NOMO-1 (cell line): ENCODE results near the gene LYPD5.

ENCODE experiments used
- DNase-seq, 2 experiments: peaks; one replicate each; lab custom pipeline; 2025; ENCODE audit not compliant: unreplicated experiment in 2 of 2; lab: John Stamatoyannopoulos, UW

The LYPD5 gene

GRCh38 chr19:43754503-43755255, 47.6 kb downstream of the LYPD5 start, which contains the start of gene SMG9:
Gene SMG9, minus strand, starts transcription at chr19:43754962. Its CDS starts 4,221 bp downstream, at chr19:43750741.
- DNase-seq: peak; percentile 93 to 94

DNA sequence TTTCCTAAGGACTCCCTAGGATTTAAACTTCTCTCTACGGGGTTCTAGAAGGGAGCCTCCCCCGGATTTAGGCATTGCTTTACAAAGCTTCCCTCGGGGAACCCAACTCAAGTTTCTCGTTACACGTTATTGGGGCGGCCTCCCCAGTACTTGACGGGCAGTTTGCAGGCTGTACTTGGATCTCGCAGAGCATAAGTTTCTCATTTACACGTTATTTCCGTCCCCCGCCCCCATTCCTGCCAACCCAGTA, 48.1 kb downstream of the LYPD5 start:
- no peak for DNase-seq

DNA sequence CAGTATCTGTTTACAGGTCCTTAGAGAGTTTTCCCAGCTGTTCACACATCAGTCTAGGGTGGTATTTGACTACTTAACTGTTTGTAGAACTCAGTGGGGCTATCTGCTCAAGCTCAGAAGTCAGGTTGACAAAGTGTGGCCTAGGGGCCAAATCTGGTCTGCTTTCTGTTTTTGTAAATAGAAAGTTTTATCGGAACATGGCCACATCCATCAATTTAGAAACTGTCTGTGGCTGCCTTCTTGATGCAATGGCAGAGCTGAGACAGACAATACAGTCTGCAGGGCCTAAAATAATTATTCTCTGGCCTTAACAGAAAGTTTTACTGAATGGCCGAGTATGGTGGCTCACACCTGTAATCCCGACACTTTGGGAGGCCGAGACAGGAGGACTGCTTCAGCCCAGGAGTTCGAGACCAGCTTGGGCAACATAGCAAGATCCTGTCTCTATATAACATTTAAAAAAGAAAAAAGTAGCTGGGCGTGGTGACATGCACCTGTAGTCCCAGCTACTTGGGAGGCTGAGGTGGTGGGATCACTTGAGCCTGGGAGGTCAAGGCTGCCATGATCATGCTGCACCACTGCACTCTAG, 49.9 kb downstream of the LYPD5 start:
- DNase-seq: no peak

DNA sequence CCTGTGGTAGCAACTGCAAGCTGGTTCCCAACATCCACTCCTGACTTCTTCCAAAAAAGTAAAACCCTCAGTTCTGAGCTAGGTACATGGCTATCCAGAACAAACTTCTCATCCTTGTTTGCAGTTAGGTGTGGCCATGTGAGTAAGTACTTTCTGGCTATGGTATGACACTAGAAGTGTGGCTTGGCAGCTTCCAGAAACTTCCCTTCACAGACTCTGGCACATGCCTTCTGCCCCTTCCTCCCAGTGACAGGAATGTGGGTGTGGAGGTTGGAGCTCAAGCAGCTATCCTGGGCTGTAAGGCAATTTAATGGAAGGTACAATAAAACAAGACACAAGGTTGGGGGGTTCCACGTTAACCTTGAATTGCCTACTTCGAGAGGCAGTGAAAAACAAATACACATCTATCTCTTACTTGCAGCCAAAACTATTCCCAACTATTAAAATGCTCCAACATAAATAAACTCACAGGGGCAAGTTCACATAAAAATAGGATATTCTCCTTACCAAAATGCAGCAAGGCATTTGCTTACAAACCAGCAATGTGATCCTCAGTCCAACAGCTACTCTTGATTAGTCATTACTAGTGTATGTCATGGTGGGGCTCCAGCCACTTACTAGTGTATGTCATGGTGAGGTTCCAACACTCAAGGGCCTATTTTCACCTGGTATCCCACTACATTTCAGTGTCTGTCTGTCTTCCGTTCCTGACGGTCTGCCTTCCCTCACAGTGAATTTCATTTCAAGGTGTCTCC, 50.6 kb downstream of the LYPD5 start:
- no peak for DNase-seq

DNA sequence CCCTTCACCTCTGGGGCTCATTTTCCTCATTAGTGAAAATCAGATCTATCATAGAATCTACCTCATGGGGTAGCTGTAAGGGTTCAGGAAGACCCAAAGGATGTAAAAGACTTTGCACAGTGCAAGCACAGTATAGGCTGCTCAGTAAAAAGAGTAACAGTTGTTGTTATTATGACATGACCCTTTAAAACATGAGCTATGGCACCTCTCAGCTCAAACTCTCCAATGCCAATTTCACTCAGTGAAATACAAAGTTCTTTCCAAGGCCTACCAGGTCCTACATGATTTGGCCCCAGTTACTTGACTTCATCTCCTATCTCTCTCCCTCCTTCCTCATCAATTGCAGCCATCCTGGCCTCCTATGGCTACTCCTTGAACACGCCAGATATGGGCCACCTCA, 52.3 kb downstream of the LYPD5 start:
- no peak for DNase-seq

DNA sequence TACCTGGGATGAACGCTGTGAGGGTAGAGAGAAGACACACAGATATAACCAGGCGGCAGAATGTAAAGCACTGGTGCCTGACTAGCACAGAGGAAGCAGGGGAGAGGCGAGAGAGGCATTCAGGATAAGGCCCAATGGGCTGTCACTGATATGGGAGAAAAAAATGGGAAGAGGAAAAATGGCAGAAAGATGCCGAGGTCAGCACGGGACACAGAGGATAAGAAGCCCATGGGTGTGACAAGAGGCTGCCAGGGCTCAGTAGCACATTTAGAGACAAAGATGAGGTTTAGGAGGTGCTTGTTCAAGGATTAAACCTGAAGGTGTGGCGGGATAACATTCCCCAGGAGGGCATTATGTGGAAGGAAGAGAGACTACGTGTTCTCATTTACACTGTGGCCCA, 53.1 kb downstream of the LYPD5 start:
- DNase-seq: no peak

DNA sequence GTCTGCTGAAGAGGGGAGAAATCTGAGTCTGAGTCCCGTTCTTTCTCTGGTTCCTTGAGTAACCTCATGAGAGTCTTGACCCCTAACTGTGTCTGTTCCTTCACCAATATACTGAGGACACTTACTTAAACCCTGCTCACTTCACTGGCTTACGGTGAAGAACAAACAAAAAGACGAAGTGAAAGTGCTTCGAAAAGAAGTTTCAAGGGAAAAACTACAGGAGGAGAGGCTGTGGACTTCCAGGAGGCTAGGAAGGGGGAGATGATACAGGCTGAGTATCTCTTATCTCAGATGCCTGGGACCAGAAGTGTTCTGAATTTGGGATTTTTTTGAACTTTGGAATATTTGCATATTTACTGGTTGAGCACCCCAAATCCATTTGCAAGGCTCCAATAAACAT, 53.6 kb downstream of the LYPD5 start:
- DNase-seq: no peak

- no peak for DNase-seq
Measured at GRCh38 chr19:43748205-43748594, 54.0 kb downstream of the LYPD5 start.

DNA sequence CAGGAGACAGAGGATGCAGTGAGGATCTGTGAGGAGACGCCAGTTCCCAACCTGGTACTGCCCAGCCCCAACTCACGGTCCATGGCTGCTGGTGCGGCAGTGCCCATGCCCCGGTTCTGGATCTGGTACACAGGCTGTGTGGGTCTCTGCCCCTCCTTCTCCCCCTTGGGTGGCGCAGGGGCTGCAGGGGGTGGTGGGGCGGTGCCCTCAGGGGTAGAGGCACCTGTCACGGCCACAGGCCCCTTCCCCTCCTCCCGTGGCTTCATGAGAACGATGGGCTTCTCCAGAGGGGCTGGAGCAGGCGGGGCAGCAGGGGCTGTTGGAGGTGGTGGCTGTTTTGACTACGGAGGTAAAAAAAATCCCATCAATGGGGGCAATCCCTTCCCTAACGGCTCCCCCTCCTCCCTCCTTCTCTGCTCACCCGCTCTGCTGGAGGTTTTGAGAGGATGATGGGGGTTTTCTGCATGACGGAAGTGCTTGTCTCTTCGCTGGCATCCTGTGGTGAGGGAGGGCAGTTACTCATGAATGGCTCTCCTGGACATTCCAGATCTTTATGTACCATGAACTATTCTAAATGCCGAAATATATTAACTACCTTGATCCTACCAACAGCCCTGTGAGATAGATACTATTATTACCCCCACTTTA, 54.6 kb downstream of the LYPD5 start:
- no peak for DNase-seq
